H1 (cell line): ENCODE measurements around the gene GALNTL6. TPM values are rescaled to one million over a fixed set of nuclear protein-coding genes. Genes with fewer than 3 reads are reported as not detected.

Experiments used
- CTCF ChIA-PET: fragments of 300-600 bp; sonication (Branson Sonifier 250); formaldehyde crosslinking; loops from one replicate; lab custom pipeline; 2021; ENCODE audit not compliant: partially characterized antibody; lab: Charles Lee
- POLR2A ChIA-PET: fragments of 300-600 bp; sonication (Branson Sonifier 250); formaldehyde crosslinking; loops from one replicate; lab custom pipeline; 2021; ENCODE audit warnings: inconsistent platforms; ENCODE audit not compliant: partially characterized antibody; lab: Charles Lee
- DNase-seq, 2 experiments: peaks; one replicate each; pipeline versions ENCODE4 v3.0.0 to v3.0.0-alpha.2; 2010 to 2022; ENCODE audit warnings: low spot score in 2 of 2, low read depth in 1 of 2, mixed read lengths in 1 of 2
- FAIRE-seq: peaks from 2 replicates; lab custom pipeline; 2011; peaks lifted over from hg19 to GRCh38; lab: Jason Lieb, UNC
- H2AFZ ChIP-seq: 2 replicates; pipeline ENCODE4 v1.8.1; 2012; ENCODE audit warnings: low read length, inconsistent platforms
- H2AK5ac ChIP-seq: 2 replicates; pipeline ENCODE4 v1.6.1; 2013; ENCODE audit warnings: low read depth, low read length
- H2BK120ac ChIP-seq: replicated peaks from 2 replicates; pipeline ENCODE3; 2013; ENCODE audit warnings: low read depth, low read length, inconsistent platforms
- H2BK12ac ChIP-seq: 2 replicates; pipeline ENCODE4 v1.6.1; 2013; ENCODE audit warnings: low read depth, low read length
- H2BK15ac ChIP-seq: 2 replicates; pipeline ENCODE4 v1.6.1; 2013; ENCODE audit warnings: low read length
- H2BK20ac ChIP-seq: 2 replicates; pipeline ENCODE4 v1.6.1; 2013; ENCODE audit warnings: low read length
- H2BK5ac ChIP-seq: 2 replicates; pipeline ENCODE4 v1.6.1; 2013; ENCODE audit warnings: low read depth, low read length
- H3K14ac ChIP-seq: 2 replicates; pipeline ENCODE4 v1.6.1; 2013; ENCODE audit warnings: inconsistent platforms; ENCODE audit not compliant: insufficient read length
- H3K18ac ChIP-seq: 2 replicates; pipeline ENCODE4 v1.6.1; 2013; ENCODE audit warnings: low read length; ENCODE audit errors: extremely low read depth
- H3K23ac ChIP-seq: 2 replicates; pipeline ENCODE4 v1.6.1; 2013; ENCODE audit warnings: inconsistent platforms; ENCODE audit not compliant: insufficient read length
- H3K23me2 ChIP-seq: 2 replicates; pipeline ENCODE4 v1.6.1; 2013; ENCODE audit warnings: low read depth, low read length
- H3K27ac ChIP-seq: 2 replicates; pipeline ENCODE4 v1.6.1; 2011; ENCODE audit warnings: low read depth, low read length, inconsistent platforms
- H3K27me3 ChIP-seq, 4 experiments: replicated peaks in 1 of 4; 1 replicate in 1 of 4; 2 replicates in 3 of 4; pipeline versions ENCODE4 v1.6.1 to v1.8.1; 2011 to 2013; ENCODE audit warnings: low read length in 3 of 4, mild to moderate bottlenecking in 3 of 4, inconsistent platforms in 2 of 4, mixed read lengths in 2 of 4, moderate library complexity in 1 of 4; ENCODE audit not compliant: control insufficient read depth in 3 of 4, insufficient read depth in 3 of 4; ENCODE audit errors: extremely low read depth in 1 of 4
- H3K36me3 ChIP-seq, 4 experiments: 2 replicates each; pipeline versions ENCODE4 v1.6.1 to v1.8.1; 2011 to 2013; ENCODE audit warnings: mild to moderate bottlenecking in 4 of 4, low read length in 3 of 4, moderate library complexity in 2 of 4, control low read depth in 1 of 4, inconsistent platforms in 1 of 4; ENCODE audit not compliant: insufficient read depth in 4 of 4, control insufficient read depth in 2 of 4
- H3K4ac ChIP-seq: replicated peaks from 2 replicates; pipeline ENCODE3; 2013; ENCODE audit warnings: low read length, low read depth, mixed read lengths, inconsistent platforms; ENCODE audit not compliant: insufficient read length
- H3K4me1 ChIP-seq, 4 experiments: replicated peaks in 1 of 4; 1 replicate in 1 of 4; 2 replicates in 3 of 4; pipeline versions ENCODE4 v1.6.1 to v1.8.1; 2011 to 2013; ENCODE audit warnings: low read length in 3 of 4, inconsistent platforms in 2 of 4, mixed read lengths in 1 of 4; ENCODE audit not compliant: insufficient read depth in 4 of 4, control insufficient read depth in 3 of 4
- H3K4me2 ChIP-seq, 2 experiments: 2 replicates each; pipeline versions ENCODE4 v1.6.1 to v1.8.1; 2011 to 2013; ENCODE audit warnings: low read depth in 2 of 2, low read length in 2 of 2, control low read depth in 1 of 2, inconsistent platforms in 1 of 2, mild to moderate bottlenecking in 1 of 2; ENCODE audit not compliant: insufficient read depth in 1 of 2
- H3K4me3 ChIP-seq, 4 experiments: fragments of 200-600, 300-600 bp in 1 of 4; sonication (generic), shearing (Covaris generic), sonication (Bioruptor Twin) in 1 of 4; 2 replicates each; pipeline versions ENCODE4 v1.5.1 to v1.8.1; 2011 to 2016; ENCODE audit warnings: low read length in 4 of 4, low read depth in 3 of 4, control low read depth in 2 of 4, inconsistent platforms in 2 of 4, mild to moderate bottlenecking in 2 of 4, mixed read lengths in 1 of 4, moderate library complexity in 1 of 4; ENCODE audit not compliant: insufficient read depth in 2 of 4; ENCODE audit errors: extremely low read depth in 1 of 4
- H3K56ac ChIP-seq: replicated peaks from 2 replicates; pipeline ENCODE3; 2013; ENCODE audit warnings: low read depth, mild to moderate bottlenecking, mixed read lengths, low read length, inconsistent platforms; ENCODE audit not compliant: insufficient read length
- H3K79me1 ChIP-seq: 2 replicates; pipeline ENCODE4 v1.6.1; 2013; ENCODE audit warnings: low read depth, low read length, control low read depth
- H3K79me2 ChIP-seq, 2 experiments: 2 replicates each; pipeline versions ENCODE4 v1.6.1 to v1.8.1; 2012 to 2013; ENCODE audit warnings: low read length in 2 of 2, mild to moderate bottlenecking in 2 of 2, inconsistent platforms in 1 of 2; ENCODE audit not compliant: insufficient read depth in 2 of 2, control insufficient read depth in 1 of 2
- H3K9ac ChIP-seq, 4 experiments: replicated peaks in 1 of 4; 1 replicate in 1 of 4; 2 replicates in 3 of 4; pipeline versions ENCODE4 v1.6.1 to v1.8.1; 2011 to 2013; ENCODE audit warnings: low read depth in 3 of 4, low read length in 3 of 4, control low read depth in 2 of 4, mild to moderate bottlenecking in 2 of 4, moderate library complexity in 2 of 4, inconsistent platforms in 1 of 4; ENCODE audit errors: extremely low read depth in 1 of 4
- H3K9me3 ChIP-seq, 2 experiments: 2 replicates each; pipeline versions ENCODE4 v1.6.1 to v1.8.1; 2012 to 2013; ENCODE audit warnings: mild to moderate bottlenecking in 2 of 2, moderate library complexity in 2 of 2, control low read depth in 1 of 2, inconsistent platforms in 1 of 2, low read depth in 1 of 2, low read length in 1 of 2, mixed read lengths in 1 of 2; ENCODE audit not compliant: insufficient read depth in 2 of 2
- H4K20me1 ChIP-seq, 2 experiments: replicated peaks in 1 of 2; 2 replicates each; pipeline versions ENCODE3 to v1.8.1; 2011 to 2013; ENCODE audit warnings: inconsistent platforms in 2 of 2, low read length in 2 of 2, mild to moderate bottlenecking in 1 of 2; ENCODE audit not compliant: insufficient read depth in 2 of 2, control insufficient read depth in 1 of 2
- H4K5ac ChIP-seq: 2 replicates; pipeline ENCODE4 v1.6.1; 2013; ENCODE audit warnings: low read length, low read depth, mixed read lengths, inconsistent platforms; ENCODE audit not compliant: insufficient read length
- H4K8ac ChIP-seq: 2 replicates; pipeline ENCODE4 v1.8.0; 2013; ENCODE audit warnings: mild to moderate bottlenecking, moderate library complexity, low read length, inconsistent platforms; ENCODE audit not compliant: insufficient read depth; ENCODE audit errors: extremely low read depth
- H4K91ac ChIP-seq: replicated peaks from 2 replicates; pipeline ENCODE3; 2013; ENCODE audit warnings: low read length, mixed read lengths, inconsistent platforms; ENCODE audit not compliant: insufficient read length
- BCL11A ChIP-seq, 2 experiments: IDR thresholded peaks; one replicate each; pipeline ENCODE4 v1.6.1; 2011; ENCODE audit warnings: low read depth in 2 of 2, low read length in 2 of 2, mild to moderate bottlenecking in 2 of 2
- EGR1 ChIP-seq: IDR thresholded peaks from 2 replicates; pipeline ENCODE4 v1.6.1; 2011; ENCODE audit warnings: low read depth, low read length, borderline replicate concordance
- EZH2 ChIP-seq: fragments of 200-600 bp; sonication (generic); IDR thresholded peaks from 2 replicates; pipeline ENCODE4 v1.7.1; 2012; ENCODE audit warnings: low read depth, mild to moderate bottlenecking, moderate library complexity, low read length, inconsistent platforms; ENCODE audit not compliant: severe bottlenecking
- GABPA ChIP-seq: IDR thresholded peaks from 2 replicates; pipeline ENCODE4 v1.6.1; 2011; ENCODE audit warnings: mild to moderate bottlenecking, low read length, moderate library complexity, borderline replicate concordance; ENCODE audit not compliant: insufficient read depth
- MAFK ChIP-seq: IDR thresholded peaks from 2 replicates; pipeline ENCODE4 v1.6.1; 2012; ENCODE audit warnings: low read depth, mild to moderate bottlenecking, improper control_type of control experiment, low read length
- NANOG ChIP-seq: IDR thresholded peaks from 2 replicates; pipeline ENCODE4 v1.6.1; 2011; ENCODE audit warnings: low read length, low read depth, mild to moderate bottlenecking, inconsistent platforms; ENCODE audit not compliant: insufficient read depth, poor library complexity, severe bottlenecking
- NRF1 ChIP-seq: IDR thresholded peaks from 2 replicates; pipeline ENCODE4 v1.6.1; 2011; ENCODE audit warnings: mild to moderate bottlenecking, low read depth, low read length, improper control_type of control experiment
- POLR2A ChIP-seq, 2 experiments: IDR thresholded peaks; 1 replicate in 1 of 2; 2 replicates in 1 of 2; pipeline ENCODE4 v1.6.1; 2011; ENCODE audit warnings: low read depth in 2 of 2, low read length in 2 of 2, mild to moderate bottlenecking in 2 of 2; ENCODE audit errors: control extremely low read depth in 1 of 2
- SRF ChIP-seq: IDR thresholded peaks from 2 replicates; pipeline ENCODE4 v1.6.1; 2011; ENCODE audit warnings: mild to moderate bottlenecking, low read depth, low read length, moderate library complexity
- ZNF274 ChIP-seq: IDR thresholded peaks from 2 replicates; pipeline ENCODE4 v1.7.0; 2012; ENCODE audit warnings: low read length, borderline replicate concordance; ENCODE audit errors: extremely low read depth
- WGBS, 2 experiments: shearing (Covaris generic) in 1 of 2; methylation state at CpG; one replicate each; pipeline versions ENCODE4 v1.1.6 to v1.1.7; 2013 to 2015; ENCODE audit warnings: low lambda C conversion rate in 2 of 2, mixed read lengths in 2 of 2, inconsistent platforms in 1 of 2, low coverage in 1 of 2, missing lambda C conversion rate in 1 of 2; ENCODE audit not compliant: insufficient replicate concordance in 2 of 2, insufficient coverage in 1 of 2, insufficient read length in 1 of 2; ENCODE audit errors: extremely low coverage in 1 of 2, missing lambda C conversion rate in 1 of 2; 5-methylcytosine and 5-hydroxymethylcytosine counted together
- polyA plus RNA-seq, 7 experiments: library from polyadenylated mRNA; depleted of rRNA in 3 of 7; stranded (reverse) in 5 of 7; unstranded in 2 of 7; fragments of >200 nt in 5 of 7; fragments of 200-250 nt in 2 of 7; gene quantifications; 1 replicate in 5 of 7; 2 replicates in 1 of 7; 4 replicates in 1 of 7; pipeline versions ENCODE4 v1.2.1 to v1.2.3, GENCODE V29; 2011 to 2013; ENCODE audit warnings: missing spikeins in 2 of 7, mixed read lengths in 2 of 7
- total RNA-seq: library from RNA; stranded (reverse); fragmentation: NEBNext Ultra II Directional; extraction: Animal tissue kit (Norgen Biotek cat#: 25700); gene quantifications from 2 replicates; pipeline ENCODE4 v1.2.1, GENCODE V29; 2021
- TF ChIP-seq, protein P1 (sequence below): IDR thresholded peaks from 2 replicates; pipeline ENCODE4 v1.6.1; 2012; ENCODE audit warnings: low read length, inconsistent platforms
- TF ChIP-seq, protein P2 (sequence below): IDR thresholded peaks from 2 replicates; pipeline ENCODE4 v1.6.1; 2011; ENCODE audit warnings: low read depth, mild to moderate bottlenecking, low read length; ENCODE audit not compliant: insufficient read depth

Gene GALNTL6
- total and polyA plus RNA-seq, 2 of the 8 experiments (the other 6 are each of a cell fraction or from before 2014, with no cell fraction given): 0.03 to 0.32 TPM

DNA sequence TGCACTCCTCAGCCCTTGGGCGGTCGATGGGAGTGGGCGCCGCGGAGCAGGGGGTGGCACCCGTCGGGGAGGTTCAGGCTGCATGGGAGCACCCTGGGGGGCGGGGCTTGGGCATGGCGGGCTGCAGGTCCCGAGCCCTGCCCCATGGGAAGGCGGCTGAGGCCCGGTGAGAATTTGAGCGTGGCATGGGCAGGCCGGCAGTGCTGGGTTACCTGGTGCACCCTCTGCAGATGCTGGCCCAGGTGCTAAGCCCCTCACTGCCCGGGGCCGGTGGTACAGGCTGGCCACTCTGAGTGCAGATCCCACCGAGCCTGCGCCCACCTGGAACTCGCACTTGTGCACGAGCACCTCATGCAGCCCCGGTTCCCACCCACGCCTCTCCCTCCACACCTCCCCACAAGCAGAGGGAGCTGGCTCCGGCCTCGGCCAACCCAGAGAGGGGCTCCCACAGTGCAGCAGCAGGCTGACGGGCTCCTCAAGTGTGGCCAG is 556.3 kb downstream of the GALNTL6 start:
- no peak overlapping the region for H3K4ac ChIP-seq
- H3K36me3 ChIP-seq: no peaks in the 10 kb centered on the region; a peak in 2 of 8 replicates
- no peak overlapping the region for H3K14ac ChIP-seq
- H4K91ac ChIP-seq: no peak overlapping the region
- H3K9ac ChIP-seq: no peak overlapping the region
- no peaks in the 10 kb centered on the region for H3K27me3 ChIP-seq
- FAIRE-seq (no peak), DNase-seq (no peak)
- no peak overlapping the region for H4K5ac ChIP-seq
- H3K18ac ChIP-seq: no peak overlapping the region
- ChIA-PET POLR2A (no interaction called here), CTCF (no interaction called here)
- no peak overlapping the region for H2BK5ac ChIP-seq
- no peak overlapping the region for H3K4me2 ChIP-seq
- no peak overlapping the region for H2BK20ac ChIP-seq
- H3K9me3 ChIP-seq: peaks cover 7 to 19% of the 10 kb centered on the region in 2 experiments; a peak in 3 of 4 replicates
- H3K27ac ChIP-seq: no peak overlapping the region
- H3K23ac ChIP-seq: no peak overlapping the region
- H3K79me2 ChIP-seq: no peaks in the 10 kb centered on the region
- H4K20me1 ChIP-seq: no peaks in the 10 kb centered on the region
- no peaks in the 10 kb centered on the region for H3K79me1 ChIP-seq
- H3K4me3 ChIP-seq: no peak overlapping the region
- H2AK5ac ChIP-seq: no peak overlapping the region
- no peak overlapping the region for H2BK15ac ChIP-seq
- no peak overlapping the region for H4K8ac ChIP-seq
- H2AFZ ChIP-seq: no peak overlapping the region
- WGBS, 2 experiments: 85% methylated on average over 15 of the region's 25 CpGs; no CpG with 5 or more reads in 1 of the 2 experiments
- no peaks in the 10 kb centered on the region for H3K23me2 ChIP-seq
- no peak overlapping the region for H3K56ac ChIP-seq
- H2BK120ac ChIP-seq: no peak overlapping the region
- no peak overlapping the region for H2BK12ac ChIP-seq
- H3K4me1 ChIP-seq: no peaks in the 10 kb centered on the region
- no peak for TF ChIP-seq MAFK
- no peak for TF ChIP-seq EZH2
- TF ChIP-seq POLR2A (IDR thresholded peaks at IDR 0.05; ENCODE audit: control extremely low read depth in 1 of 2, low read depth in 2 of 2, low read length in 2 of 2): no peak
- TF ChIP-seq ZNF274: no peak
- TF ChIP-seq, protein P1, sequence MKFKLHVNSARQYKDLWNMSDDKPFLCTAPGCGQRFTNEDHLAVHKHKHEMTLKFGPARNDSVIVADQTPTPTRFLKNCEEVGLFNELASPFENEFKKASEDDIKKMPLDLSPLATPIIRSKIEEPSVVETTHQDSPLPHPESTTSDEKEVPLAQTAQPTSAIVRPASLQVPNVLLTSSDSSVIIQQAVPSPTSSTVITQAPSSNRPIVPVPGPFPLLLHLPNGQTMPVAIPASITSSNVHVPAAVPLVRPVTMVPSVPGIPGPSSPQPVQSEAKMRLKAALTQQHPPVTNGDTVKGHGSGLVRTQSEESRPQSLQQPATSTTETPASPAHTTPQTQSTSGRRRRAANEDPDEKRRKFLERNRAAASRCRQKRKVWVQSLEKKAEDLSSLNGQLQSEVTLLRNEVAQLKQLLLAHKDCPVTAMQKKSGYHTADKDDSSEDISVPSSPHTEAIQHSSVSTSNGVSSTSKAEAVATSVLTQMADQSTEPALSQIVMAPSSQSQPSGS: no peak
- TF ChIP-seq EGR1: no peak
- no peak for TF ChIP-seq NANOG
- no peak for TF ChIP-seq BCL11A (IDR thresholded peaks at IDR 0.05; ENCODE audit: low read depth in 2 of 2, low read length in 2 of 2)
- TF ChIP-seq GABPA: no peak
- TF ChIP-seq NRF1: no peak
- TF ChIP-seq SRF: no peak
- TF ChIP-seq, protein P2, sequence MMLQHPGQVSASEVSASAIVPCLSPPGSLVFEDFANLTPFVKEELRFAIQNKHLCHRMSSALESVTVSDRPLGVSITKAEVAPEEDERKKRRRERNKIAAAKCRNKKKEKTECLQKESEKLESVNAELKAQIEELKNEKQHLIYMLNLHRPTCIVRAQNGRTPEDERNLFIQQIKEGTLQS: no peak
